ENCODE results near the gene CDC42BPB. TPM values are rescaled to one million over a fixed set of nuclear protein-coding genes. Genes with fewer than 3 reads are reported as not detected.

CDC42BPB gene
- total RNA-seq, 1 experiment from 2014 or later: 84.4 TPM

DNA sequence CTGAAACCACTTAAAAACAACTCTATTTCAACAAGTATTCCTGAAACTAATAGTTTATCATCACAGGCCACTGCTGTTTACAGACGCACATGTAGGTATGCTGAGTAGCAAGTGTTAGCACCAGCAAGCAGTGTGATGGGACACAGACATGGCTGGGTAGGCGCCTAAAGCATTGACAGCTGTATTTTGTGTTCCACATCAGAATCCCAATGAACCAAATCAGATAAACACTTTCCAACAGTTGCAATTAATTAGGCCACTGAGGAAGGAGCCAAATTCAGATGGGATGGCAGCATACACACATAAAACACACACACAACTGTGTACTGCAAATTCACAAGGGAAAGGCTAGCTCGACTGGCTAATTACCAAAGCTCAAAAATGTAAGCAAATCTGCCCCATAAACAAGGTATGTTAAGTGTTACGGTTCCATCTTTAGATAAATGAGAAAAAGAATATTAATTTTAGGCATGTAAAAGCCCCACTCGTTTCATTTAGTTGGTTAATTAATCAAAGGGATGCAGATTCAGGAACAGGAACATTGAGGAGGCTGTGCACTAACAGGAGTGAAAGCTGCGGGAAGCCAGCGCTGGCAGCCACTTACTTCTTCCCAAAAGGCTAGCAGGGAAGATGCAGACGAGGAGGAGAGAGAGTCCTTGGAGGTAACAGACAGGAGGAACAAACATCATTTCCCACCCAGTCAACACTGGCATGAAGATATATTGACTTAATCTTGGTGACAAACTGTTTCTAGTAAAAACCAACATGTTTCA is 101.5 kb downstream of the CDC42BPB start:
- ChIA-PET CTCF (no interaction called here), POLR2A (no interaction called here)
- no peaks in the 10 kb centered on the region; the same call in 1 of the 2 replicates for H3K36me3 ChIP-seq (ENCODE audit: control insufficient read depth, insufficient read depth, low read length)
- in situ Hi-C loops (cut with HindIII; ENCODE audit: low pct_unique_long_range_greater_than_20kb, low sequenced_read_pairs): no loop called here
- no peak for TF ChIP-seq SIN3A (IDR thresholded peaks at IDR 0.05; ENCODE audit: borderline replicate concordance, insufficient read depth, low read depth, low read length)
- TF ChIP-seq, protein P1, sequence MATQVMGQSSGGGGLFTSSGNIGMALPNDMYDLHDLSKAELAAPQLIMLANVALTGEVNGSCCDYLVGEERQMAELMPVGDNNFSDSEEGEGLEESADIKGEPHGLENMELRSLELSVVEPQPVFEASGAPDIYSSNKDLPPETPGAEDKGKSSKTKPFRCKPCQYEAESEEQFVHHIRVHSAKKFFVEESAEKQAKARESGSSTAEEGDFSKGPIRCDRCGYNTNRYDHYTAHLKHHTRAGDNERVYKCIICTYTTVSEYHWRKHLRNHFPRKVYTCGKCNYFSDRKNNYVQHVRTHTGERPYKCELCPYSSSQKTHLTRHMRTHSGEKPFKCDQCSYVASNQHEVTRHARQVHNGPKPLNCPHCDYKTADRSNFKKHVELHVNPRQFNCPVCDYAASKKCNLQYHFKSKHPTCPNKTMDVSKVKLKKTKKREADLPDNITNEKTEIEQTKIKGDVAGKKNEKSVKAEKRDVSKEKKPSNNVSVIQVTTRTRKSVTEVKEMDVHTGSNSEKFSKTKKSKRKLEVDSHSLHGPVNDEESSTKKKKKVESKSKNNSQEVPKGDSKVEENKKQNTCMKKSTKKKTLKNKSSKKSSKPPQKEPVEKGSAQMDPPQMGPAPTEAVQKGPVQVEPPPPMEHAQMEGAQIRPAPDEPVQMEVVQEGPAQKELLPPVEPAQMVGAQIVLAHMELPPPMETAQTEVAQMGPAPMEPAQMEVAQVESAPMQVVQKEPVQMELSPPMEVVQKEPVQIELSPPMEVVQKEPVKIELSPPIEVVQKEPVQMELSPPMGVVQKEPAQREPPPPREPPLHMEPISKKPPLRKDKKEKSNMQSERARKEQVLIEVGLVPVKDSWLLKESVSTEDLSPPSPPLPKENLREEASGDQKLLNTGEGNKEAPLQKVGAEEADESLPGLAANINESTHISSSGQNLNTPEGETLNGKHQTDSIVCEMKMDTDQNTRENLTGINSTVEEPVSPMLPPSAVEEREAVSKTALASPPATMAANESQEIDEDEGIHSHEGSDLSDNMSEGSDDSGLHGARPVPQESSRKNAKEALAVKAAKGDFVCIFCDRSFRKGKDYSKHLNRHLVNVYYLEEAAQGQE (IDR thresholded peaks at IDR 0.05; ENCODE audit: insufficient read depth in 1 of 2, low read depth in 2 of 2, low read length in 1 of 2): no peak
- no peak for TF ChIP-seq TCF7L2 (IDR thresholded peaks at IDR 0.05; ENCODE audit: low read depth, low read length)
- TF ChIP-seq, protein P2, sequence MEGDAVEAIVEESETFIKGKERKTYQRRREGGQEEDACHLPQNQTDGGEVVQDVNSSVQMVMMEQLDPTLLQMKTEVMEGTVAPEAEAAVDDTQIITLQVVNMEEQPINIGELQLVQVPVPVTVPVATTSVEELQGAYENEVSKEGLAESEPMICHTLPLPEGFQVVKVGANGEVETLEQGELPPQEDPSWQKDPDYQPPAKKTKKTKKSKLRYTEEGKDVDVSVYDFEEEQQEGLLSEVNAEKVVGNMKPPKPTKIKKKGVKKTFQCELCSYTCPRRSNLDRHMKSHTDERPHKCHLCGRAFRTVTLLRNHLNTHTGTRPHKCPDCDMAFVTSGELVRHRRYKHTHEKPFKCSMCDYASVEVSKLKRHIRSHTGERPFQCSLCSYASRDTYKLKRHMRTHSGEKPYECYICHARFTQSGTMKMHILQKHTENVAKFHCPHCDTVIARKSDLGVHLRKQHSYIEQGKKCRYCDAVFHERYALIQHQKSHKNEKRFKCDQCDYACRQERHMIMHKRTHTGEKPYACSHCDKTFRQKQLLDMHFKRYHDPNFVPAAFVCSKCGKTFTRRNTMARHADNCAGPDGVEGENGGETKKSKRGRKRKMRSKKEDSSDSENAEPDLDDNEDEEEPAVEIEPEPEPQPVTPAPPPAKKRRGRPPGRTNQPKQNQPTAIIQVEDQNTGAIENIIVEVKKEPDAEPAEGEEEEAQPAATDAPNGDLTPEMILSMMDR (IDR thresholded peaks at IDR 0.05): no peak
- TF ChIP-seq POLR2AphosphoS5 (IDR thresholded peaks at IDR 0.05; ENCODE audit: low read depth, low read length): no peak
- no TSS peak for BruUV-seq (replicated peaks)
- H3K9me3 ChIP-seq (ENCODE audit: control insufficient read depth, insufficient read depth, low read depth, low read length): no peaks in the 10 kb centered on the region
- DNase-seq (ENCODE audit: low read depth, low spot score) (no peak), ATAC-seq (no peak)
- H3K27me3 ChIP-seq (ENCODE audit: control insufficient read depth, insufficient read depth, low read length): no peaks in the 10 kb centered on the region
- no peaks in the 10 kb centered on the region for H3K4me1 ChIP-seq (ENCODE audit: control insufficient read depth, insufficient read depth, low read length)
- no peak overlapping the region for H3K4me3 ChIP-seq (ENCODE audit: low read depth in 2 of 2, low read length in 2 of 2)
- intact Hi-C loops (cut with micrococcal nuclease; ENCODE audit: unreplicated experiment): no loop called here
- no peak overlapping the region for H3K27ac ChIP-seq (ENCODE audit: low read length)

DNA sequence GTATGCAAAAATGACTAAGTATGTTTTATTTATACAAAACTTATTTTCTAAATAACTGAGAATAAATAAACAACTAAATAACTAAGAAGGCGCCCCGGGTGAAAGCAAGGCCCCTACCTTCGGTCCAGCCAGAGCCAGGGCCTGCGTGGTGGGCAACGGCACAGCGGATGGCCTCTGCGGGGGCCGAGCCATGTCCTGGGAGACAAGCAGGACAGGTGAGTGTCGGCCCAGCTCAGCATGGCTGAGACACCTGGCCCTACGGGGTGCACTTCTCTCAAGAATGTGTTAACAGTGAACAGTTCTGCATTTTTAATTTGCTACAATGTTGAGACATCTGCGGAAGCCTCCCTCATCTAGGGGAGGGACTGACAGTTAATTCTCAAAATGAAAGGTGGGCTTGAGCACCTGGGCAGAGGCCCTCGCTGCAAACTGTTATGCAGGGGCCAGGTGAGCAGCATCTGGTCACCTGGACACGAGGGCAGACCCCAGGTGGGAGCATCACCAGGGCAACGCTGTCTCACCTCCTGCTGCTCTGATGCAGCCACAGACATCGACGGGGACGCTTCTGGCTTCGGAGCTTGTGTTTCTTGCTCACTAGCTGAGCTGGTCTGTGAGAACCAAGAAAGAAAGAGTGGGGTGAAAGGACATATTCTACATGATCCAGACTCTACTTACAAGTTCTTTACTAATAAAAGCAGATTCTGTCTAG is 103.1 kb downstream of the CDC42BPB start:
- intact Hi-C loops (cut with micrococcal nuclease; ENCODE audit: unreplicated experiment): no loop called here
- CTCF ChIA-PET: no interaction called here

More for the DNA sequence above, 103.1 kb downstream of the CDC42BPB start:
- H3K9me3 ChIP-seq (ENCODE audit: control insufficient read depth, insufficient read depth, low read depth, low read length): no peaks in the 10 kb centered on the region
- TF ChIP-seq TCF7L2 (IDR thresholded peaks at IDR 0.05; ENCODE audit: low read depth, low read length): no peak
- no peak for TF ChIP-seq POLR2AphosphoS5 (IDR thresholded peaks at IDR 0.05; ENCODE audit: low read depth, low read length)
- no peak for TF ChIP-seq SIN3A (IDR thresholded peaks at IDR 0.05; ENCODE audit: borderline replicate concordance, insufficient read depth, low read depth, low read length)
- TF ChIP-seq, protein P1 (IDR thresholded peaks at IDR 0.05; ENCODE audit: insufficient read depth in 1 of 2, low read depth in 2 of 2, low read length in 1 of 2): no peak
- TF ChIP-seq, protein P2 (IDR thresholded peaks at IDR 0.05): no peak
- no peak overlapping the region for H3K27ac ChIP-seq (ENCODE audit: low read length)
- no peaks in the 10 kb centered on the region; the same call in 1 of the 2 replicates for H3K36me3 ChIP-seq (ENCODE audit: control insufficient read depth, insufficient read depth, low read length)
- H3K27me3 ChIP-seq (ENCODE audit: control insufficient read depth, insufficient read depth, low read length): no peaks in the 10 kb centered on the region
- POLR2A ChIA-PET: no interaction called here
- H3K4me1 ChIP-seq (ENCODE audit: control insufficient read depth, insufficient read depth, low read length): no peaks in the 10 kb centered on the region
- in situ Hi-C loops (cut with HindIII; ENCODE audit: low pct_unique_long_range_greater_than_20kb, low sequenced_read_pairs): no loop called here
- no peak overlapping the region for H3K4me3 ChIP-seq (ENCODE audit: low read depth in 2 of 2, low read length in 2 of 2)
- no TSS peak for BruUV-seq (replicated peaks)
- DNase-seq (ENCODE audit: low read depth, low spot score): no peak
- ATAC-seq: no peak

All from Panc1 (cell line).